Measurements from ENCODE around the gene SPATA7.
"Not testable (repeated sequence)": the region's sequence is repeated elsewhere in the genome, so short reads cannot be mapped to it uniquely, and the experiment has no call there.

The SPATA7 gene

GRCh38 chr14:88379706-88380343 lies 5.6 kb upstream of the SPATA7 start:
- TF ChIP-seq CTCF (IDR thresholded peaks at IDR 0.05; ENCODE audit: control insufficient read depth, extremely low read depth, insufficient read depth) = no peak
- H3K4me3 ChIP-seq (ENCODE audit: low read depth, low read length) = no peak overlapping the region
- DNase-seq (ENCODE audit: low read depth) = no peak

- peak; percentile 25; the same call in 1 of the 2 replicates for TF ChIP-seq CTCF (IDR thresholded peaks at IDR 0.05; ENCODE audit: control insufficient read depth, extremely low read depth, insufficient read depth)
- no peak for DNase-seq (ENCODE audit: low read depth)
- H3K4me3 ChIP-seq (ENCODE audit: low read depth, low read length) = no peak overlapping the region
Measured at GRCh38 chr14:88380405-88380804, 5.1 kb upstream of the SPATA7 start.

- not testable (repeated sequence) for DNase-seq (ENCODE audit: low read depth); H3K4me3 ChIP-seq (ENCODE audit: low read depth, low read length)
Measured at GRCh38 chr14:88381634-88382033, 3.8 kb upstream of the SPATA7 start.

GRCh38 chr14:88384718-88385117 lies 739 bp upstream of the SPATA7 start:
- DNase-seq (ENCODE audit: low read depth) = no peak
- H3K4me3 ChIP-seq (ENCODE audit: low read depth, low read length) = peak overlapping the region; percentile 87
- TF ChIP-seq CTCF (IDR thresholded peaks at IDR 0.05; ENCODE audit: control insufficient read depth, extremely low read depth, insufficient read depth) = no peak

- peak overlapping the region; percentile 87 for H3K4me3 ChIP-seq (ENCODE audit: low read depth, low read length)
- DNase-seq (ENCODE audit: low read depth) = no peak
- TF ChIP-seq CTCF (IDR thresholded peaks at IDR 0.05; ENCODE audit: control insufficient read depth, extremely low read depth, insufficient read depth) = no peak
Measured at GRCh38 chr14:88386256-88386794, 868 bp downstream of the SPATA7 start.

GRCh38 chr14:88388741-88389282 lies 3.4 kb downstream of the SPATA7 start:
- TF ChIP-seq CTCF (IDR thresholded peaks at IDR 0.05; ENCODE audit: control insufficient read depth, extremely low read depth, insufficient read depth) = no peak
- no peak overlapping the region for H3K4me3 ChIP-seq (ENCODE audit: low read depth, low read length)
- DNase-seq (ENCODE audit: low read depth) = no peak

GRCh38 chr14:88392609-88393008 lies 7.2 kb downstream of the SPATA7 start:
- H3K4me3 ChIP-seq (ENCODE audit: low read depth, low read length) = no peak overlapping the region
- no peak for TF ChIP-seq CTCF (IDR thresholded peaks at IDR 0.05; ENCODE audit: control insufficient read depth, extremely low read depth, insufficient read depth)
- DNase-seq (ENCODE audit: low read depth) = no peak
